Pancreas (tissue), 10 donors: ENCODE measurements around the gene THTPA. TPM values are rescaled to one million over a fixed set of nuclear protein-coding genes. Genes with fewer than 3 reads are reported as not detected.
A peak's percentile ranks its signal among the peaks of the same experiment; 100 is the strongest.

Experiments used
- ATAC-seq, 4 donors: fragments of 200-7000 bp; cut with Tn5 transposase; one replicate each; pipeline versions ENCODE4 v1.8.0 to v1.9.1; 2020; ENCODE audit warnings: mild to moderate bottlenecking in 4 of 4, moderate library complexity in 4 of 4
- DNase-seq, 6 donors: peaks; one replicate each; pipeline ENCODE4 v3.0.0-alpha.2; 2020
- FAIRE-seq: peaks from 2 replicates; lab custom pipeline; 2012; peaks lifted over from hg19 to GRCh38; lab: Jason Lieb, UNC
- H3K27ac ChIP-seq, 4 donors: fragments of 200-600 bp; sonication (generic); 1 replicate in 3 of 4; 2 replicates in 1 of 4; pipeline versions ENCODE4 v1.5.0 to v1.8.0; 2020
- H3K27me3 ChIP-seq, 4 donors: fragments of 200-600 bp; one replicate each; pipeline ENCODE4 v1.8.0; 2021
- H3K36me3 ChIP-seq, 3 donors: fragments of 200-600 bp; sonication (generic) in 1 of 3; one replicate each; pipeline versions ENCODE4 v1.5.0 to v1.8.0; 2020 to 2021
- H3K4me1 ChIP-seq, 3 donors: fragments of 200-600 bp; one replicate each; pipeline ENCODE4 v1.8.0; 2021
- H3K4me3 ChIP-seq, 4 donors: fragments of 200-600 bp; sonication (generic) in 2 of 4; one replicate each; pipeline versions ENCODE4 v1.5.0 to v1.8.0; 2020 to 2021
- H3K9me3 ChIP-seq, 4 donors: fragments of 200-600 bp; one replicate each; pipeline ENCODE4 v1.8.0; 2021
- WGBS, 2 donors: extraction: QIAGEN DNeasy Blood & Tissue Kit; methylation state at CpG; one replicate each; pipeline ENCODE4 v1.1.7; 2013; 5-methylcytosine and 5-hydroxymethylcytosine counted together
- intact Hi-C, 3 donors: fragments of 100-400 bp; cut with DNase I; formaldehyde crosslinking; loops; one replicate each; pipeline versions ENCODE4 v1.11.1 to v1.14.2; 2022
- polyA plus RNA-seq, 2 donors: library from polyadenylated mRNA; stranded (reverse); fragments of 200-250 nt; gene quantifications; one replicate each; pipeline ENCODE4 v1.2.3, GENCODE V29; 2013
- total RNA-seq, 6 donors: library from RNA; stranded (reverse); fragmentation: NEBNext Ultra II Directional in 4 of 6; extraction: Animal tissue kit (Norgen Biotek cat#: 25700) in 4 of 6; gene quantifications; one replicate each; pipeline versions ENCODE4 v1.2.1 to v1.2.4, GENCODE V29; 2021 to 2023
- TF ChIP-seq, protein P1 (sequence below), 4 donors: fragments of 200-600 bp; sonication (generic) in 3 of 4; IDR thresholded peaks; one replicate each; pipeline versions ENCODE4 v1.5.0 to v1.8.0; 2021; ENCODE audit warnings: antibody characterized with exemption in 4 of 4
- donor health status: healthy with polysubstance abuse.
- donor health status: DM: no; HTN: no; CAD: no; lungs with moderate emphysema.
- donor health status: DM: no; HTN: no; CAD: no.
- donor health status: control.
- donor health status: control.
- donor health status: Bipolar disorder and iron deficiency.
- donor health status: DM: yes; HTN: yes; CAD: no.
- donor health status: DM: no; HTN: no; CAD: no.
- donor health status: DM: no; HTN: no; CAD: no.
- donor health status: DM: yes; HTN: yes; CAD: no.

THTPA gene
- total and polyA plus RNA-seq, 8 donors: 5.6 to 11.9 (median 9.3) TPM

DNA sequence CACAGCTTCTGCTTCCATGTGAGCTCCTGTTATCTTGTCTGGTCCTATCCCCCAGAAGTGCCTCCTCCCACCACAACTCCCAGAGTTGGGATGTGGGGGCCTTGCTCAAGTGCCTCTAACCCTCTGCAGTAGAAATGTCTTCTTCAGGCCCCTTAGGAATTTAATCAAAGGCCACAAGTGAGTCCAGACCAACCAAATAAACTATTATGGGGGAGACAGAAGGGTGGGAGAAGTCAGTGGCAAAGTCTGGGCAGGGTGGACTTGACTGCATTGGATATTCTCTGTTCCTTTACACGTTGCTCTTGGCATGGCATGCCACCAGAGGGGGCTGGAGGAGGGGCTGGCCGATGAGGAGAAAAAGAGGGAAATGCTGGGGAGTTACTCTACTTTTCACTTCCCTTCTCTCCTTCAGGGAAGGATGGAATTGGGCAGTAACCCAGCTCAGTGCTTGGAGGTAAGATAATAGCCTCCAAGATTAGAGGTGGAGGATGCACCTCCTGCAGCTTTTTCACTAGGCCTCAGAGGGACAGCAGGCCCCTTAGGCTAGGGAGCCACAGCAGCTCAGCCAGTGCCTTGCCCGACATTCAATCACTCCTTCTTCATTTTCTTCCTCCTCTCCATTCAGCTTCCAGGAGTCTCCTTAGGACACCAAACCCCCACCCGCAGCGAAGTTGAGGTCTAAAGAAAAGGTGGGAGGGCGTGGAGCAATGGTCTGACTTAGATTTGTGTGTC is 12.7 kb downstream of the THTPA start:
- Histone ChIP-seq H3K4me3 (no peak overlapping the region), H3K9me3 (no peaks in the 10 kb centered on the region), H3K27me3 (no peaks in the 10 kb centered on the region), H3K4me1 (peaks cover 0 to 14% (median 6%) of the 10 kb centered on the region in 3 donors), H3K36me3 (peaks cover 0 to 6% (median 0%) of the 10 kb centered on the region in 3 donors), H3K27ac (no peak overlapping the region)
- intact Hi-C loops: no loop called here
- FAIRE-seq (no peak), DNase-seq (no peak), ATAC-seq (no peak)
- WGBS, 2 donors: 60 to 65% methylated on average over 6 of the region's 6 CpGs
- TF ChIP-seq, protein P1, sequence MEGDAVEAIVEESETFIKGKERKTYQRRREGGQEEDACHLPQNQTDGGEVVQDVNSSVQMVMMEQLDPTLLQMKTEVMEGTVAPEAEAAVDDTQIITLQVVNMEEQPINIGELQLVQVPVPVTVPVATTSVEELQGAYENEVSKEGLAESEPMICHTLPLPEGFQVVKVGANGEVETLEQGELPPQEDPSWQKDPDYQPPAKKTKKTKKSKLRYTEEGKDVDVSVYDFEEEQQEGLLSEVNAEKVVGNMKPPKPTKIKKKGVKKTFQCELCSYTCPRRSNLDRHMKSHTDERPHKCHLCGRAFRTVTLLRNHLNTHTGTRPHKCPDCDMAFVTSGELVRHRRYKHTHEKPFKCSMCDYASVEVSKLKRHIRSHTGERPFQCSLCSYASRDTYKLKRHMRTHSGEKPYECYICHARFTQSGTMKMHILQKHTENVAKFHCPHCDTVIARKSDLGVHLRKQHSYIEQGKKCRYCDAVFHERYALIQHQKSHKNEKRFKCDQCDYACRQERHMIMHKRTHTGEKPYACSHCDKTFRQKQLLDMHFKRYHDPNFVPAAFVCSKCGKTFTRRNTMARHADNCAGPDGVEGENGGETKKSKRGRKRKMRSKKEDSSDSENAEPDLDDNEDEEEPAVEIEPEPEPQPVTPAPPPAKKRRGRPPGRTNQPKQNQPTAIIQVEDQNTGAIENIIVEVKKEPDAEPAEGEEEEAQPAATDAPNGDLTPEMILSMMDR (IDR thresholded peaks at IDR 0.05): no peak

DNA sequence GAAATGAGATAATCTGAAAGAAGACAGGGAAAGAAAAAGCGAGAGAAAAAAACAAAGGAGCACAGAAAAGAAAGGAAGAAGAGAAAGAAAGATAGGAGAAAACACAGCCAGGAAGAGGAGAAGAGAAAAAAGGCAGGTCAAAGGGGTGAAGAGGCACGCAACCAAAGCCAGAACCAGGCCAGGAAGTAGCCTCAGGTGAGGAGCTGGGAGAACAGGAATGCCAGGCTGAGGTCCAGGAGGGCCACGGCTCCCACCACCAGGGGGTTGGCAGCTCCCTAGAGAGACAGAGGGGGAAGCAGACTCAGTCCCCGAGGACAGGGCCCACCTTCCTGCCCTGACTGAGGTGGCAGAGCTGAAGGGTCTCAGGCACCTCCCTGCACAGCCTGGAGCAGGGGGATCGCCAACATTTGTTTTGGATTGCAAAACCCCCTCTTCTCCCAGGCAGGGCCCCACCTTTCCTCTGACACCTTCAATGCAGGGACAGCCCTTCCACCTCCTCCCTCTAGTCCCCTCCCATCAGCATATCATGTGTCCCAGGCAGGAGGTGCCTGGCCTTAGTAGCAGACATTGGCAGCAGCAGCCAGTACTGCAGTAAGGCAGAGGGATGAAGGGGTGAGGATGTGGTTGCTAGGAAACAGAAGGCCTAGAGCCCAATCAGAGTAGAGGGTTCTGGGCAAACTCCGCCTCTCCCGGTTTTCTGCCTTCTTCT is 13.5 kb downstream of the THTPA start:
- no peaks in the 10 kb centered on the region for H3K27me3 ChIP-seq
- no peak for FAIRE-seq
- DNase-seq: no peak
- intact Hi-C loops: no loop called here
- H3K36me3 ChIP-seq: peaks cover 0 to 6% (median 0%) of the 10 kb centered on the region in 3 donors
- ATAC-seq: peak in 1 of 4 donors; percentile 4
- no peak overlapping the region for H3K27ac ChIP-seq
- H3K9me3 ChIP-seq: no peaks in the 10 kb centered on the region
- H3K4me1 ChIP-seq: peaks cover 0 to 14% (median 6%) of the 10 kb centered on the region in 3 donors
- TF ChIP-seq, protein P1 (IDR thresholded peaks at IDR 0.05): no peak
- 62 to 71% methylated on average over 7 of the region's 7 CpGs for WGBS, 2 donors
- no peak overlapping the region for H3K4me3 ChIP-seq

DNA sequence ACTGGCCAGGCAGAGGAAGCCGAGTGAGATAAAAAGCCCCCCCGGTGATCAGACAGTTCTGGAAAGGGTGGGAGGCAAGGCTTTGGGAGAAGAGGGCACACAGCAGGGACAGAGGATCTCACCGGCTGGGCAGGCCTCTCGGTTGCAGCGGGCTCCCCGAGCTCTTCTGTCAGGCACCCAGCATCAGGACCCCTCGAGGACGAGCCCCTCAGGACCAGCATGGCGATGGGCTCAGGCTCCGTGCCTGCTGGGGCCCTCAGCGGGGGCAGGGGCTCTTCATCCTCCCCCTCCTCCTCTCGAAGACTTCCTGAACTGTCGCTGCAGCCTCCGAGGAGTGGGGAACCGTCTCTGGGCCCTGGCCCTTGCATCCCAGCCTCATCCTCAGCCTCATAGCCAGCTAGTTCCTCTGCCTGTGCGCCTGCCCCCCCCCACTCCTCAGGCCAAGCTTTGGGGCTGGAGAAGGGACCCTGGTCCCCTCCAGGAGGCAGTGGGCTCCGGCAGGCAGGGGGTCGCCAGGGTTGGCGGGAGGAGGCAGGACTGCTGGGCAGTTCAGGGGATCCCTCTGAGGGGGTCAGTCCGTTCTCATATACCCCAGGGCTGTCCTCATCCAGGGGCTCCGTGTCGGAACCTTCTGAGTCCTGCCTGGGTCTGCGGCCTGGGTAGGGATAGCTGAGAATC is 14.9 kb downstream of the THTPA start:
- no peak for DNase-seq
- no peaks in the 10 kb centered on the region for H3K9me3 ChIP-seq
- H3K4me1 ChIP-seq: peaks cover 0 to 14% (median 6%) of the 10 kb centered on the region in 3 donors
- TF ChIP-seq, protein P1 (IDR thresholded peaks at IDR 0.05): no peak
- intact Hi-C loops: no loop called here
- peaks cover 0 to under 1% (median 0%) of the 10 kb centered on the region in 4 donors for H3K27me3 ChIP-seq
- H3K4me3 ChIP-seq: no peak overlapping the region
- ATAC-seq: no peak
- no peak overlapping the region for H3K27ac ChIP-seq
- H3K36me3 ChIP-seq: no peaks in the 10 kb centered on the region
- 81 to 83% methylated on average over 23 of the region's 23 CpGs for WGBS, 2 donors
- no peak for FAIRE-seq

DNA sequence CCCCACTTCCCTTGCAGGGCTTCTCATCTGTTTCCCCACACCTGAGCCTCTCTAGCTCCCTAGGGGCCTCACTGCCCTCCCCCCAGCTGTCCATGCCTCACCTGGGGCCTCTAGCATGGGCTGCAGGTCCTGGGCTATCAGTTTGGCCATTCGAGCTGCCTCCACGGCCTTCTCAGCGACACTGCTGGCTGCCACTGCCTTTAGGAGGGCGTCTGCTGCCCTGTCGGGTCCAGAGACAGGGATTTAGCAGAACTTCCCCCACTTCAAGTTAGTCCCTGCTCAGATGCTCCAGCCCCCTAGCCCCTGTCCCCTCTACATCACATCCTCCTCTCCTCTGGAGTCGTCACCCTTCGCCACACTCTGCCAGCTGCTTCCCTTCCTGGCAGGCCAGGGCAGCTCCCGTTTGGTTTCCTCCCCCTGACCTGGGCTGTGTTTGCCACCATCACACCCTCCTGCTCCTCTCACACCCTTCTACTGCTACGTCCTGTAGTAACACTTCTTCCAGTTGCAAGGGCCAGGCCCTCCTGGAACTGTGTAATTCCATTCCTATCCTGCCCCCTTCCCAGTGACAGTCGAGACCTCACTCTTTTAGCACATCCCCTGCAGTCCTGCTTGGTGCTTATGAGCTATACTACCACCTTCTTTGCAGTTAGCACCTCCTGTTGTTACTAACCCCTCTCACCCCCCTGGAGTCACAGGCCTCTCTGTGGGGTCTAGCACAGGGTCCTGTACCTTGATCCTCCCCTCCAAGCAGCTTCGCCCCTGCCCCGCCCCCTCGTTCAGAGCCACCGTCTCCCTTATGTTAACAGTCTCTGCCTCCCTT is 15.8 kb downstream of the THTPA start:
- DNase-seq (no peak), ATAC-seq (no peak), FAIRE-seq (no peak)
- TF ChIP-seq, protein P1 (IDR thresholded peaks at IDR 0.05): no peak
- no peak overlapping the region for H3K27ac ChIP-seq
- H3K4me1 ChIP-seq: peaks cover 0 to 9% (median 6%) of the 10 kb centered on the region in 3 donors
- H3K9me3 ChIP-seq: no peaks in the 10 kb centered on the region
- no peak overlapping the region for H3K4me3 ChIP-seq
- H3K36me3 ChIP-seq: no peaks in the 10 kb centered on the region
- H3K27me3 ChIP-seq: peaks cover 0 to 6% (median 2%) of the 10 kb centered on the region in 4 donors
- 71 to 77% methylated on average over 14 of the region's 14 CpGs for WGBS, 2 donors
- intact Hi-C loops: no loop called here
